Motor neuron (in vitro differentiated cells): ENCODE results near the gene ITPK1. TPM values are rescaled to one million over a fixed set of nuclear protein-coding genes. Genes with fewer than 3 reads are reported as not detected.

Source experiments
- ATAC-seq, 8 experiments: fragments of 200-7000 bp; cut with Tn5 transposase; replicated peaks in 6 of 8; 2 replicates each; pipeline ENCODE4 v1.8.0; 2021; ENCODE audit warnings: mild to moderate bottlenecking in 8 of 8, moderate library complexity in 8 of 8
- H3K27ac ChIP-seq, 2 donors: fragments of 250-450 bp; sonication (Bioruptor Pico); 2 replicates each; pipeline ENCODE4 v1.9.0; 2021; ENCODE audit warnings: antibody characterized with exemption in 2 of 2, mild to moderate bottlenecking in 2 of 2, moderate library complexity in 1 of 2
- H3K4me1 ChIP-seq, 2 donors: fragments of 250-450 bp; sonication (Bioruptor Pico); replicated peaks in 1 of 2; 2 replicates each; pipeline ENCODE4 v1.6.1; 2021; ENCODE audit warnings: antibody characterized with exemption in 2 of 2, mild to moderate bottlenecking in 2 of 2, moderate library complexity in 1 of 2
- H3K4me3 ChIP-seq, 5 donors: fragments of 250-450 bp; sonication (Bioruptor Pico); 2 replicates each; pipeline ENCODE4 v1.9.0; 2021; ENCODE audit warnings: antibody characterized with exemption in 5 of 5, mild to moderate bottlenecking in 5 of 5, moderate library complexity in 4 of 5
- WGBS, 10 experiments: fragments of 450-650 bp; shearing (Covaris generic); methylation state at CpG; one replicate each; pipeline ENCODE4 v1.0.0; 2022; 5-methylcytosine and 5-hydroxymethylcytosine counted together
- in situ Hi-C, 9 experiments: fragments of 400-800 bp; cut with MboI; loops; one replicate each; pipeline ENCODE4 v1.15.0; 2021; ENCODE audit warnings: low sequenced_read_pairs in 9 of 9, low pct_unique_long_range_greater_than_20kb in 2 of 9; ENCODE audit not compliant: unreplicated experiment in 9 of 9
- total RNA-seq, 8 experiments: library from RNA; unstranded; fragments of 300-600 nt; gene quantifications; 2 replicates each; pipeline versions ENCODE4 v1.2.3 to v1.2.4, GENCODE V29; 2022

ITPK1 gene
- total RNA-seq, 8 experiments from 2014 or later = 16.2 to 37.3 (median 22.4) TPM

- WGBS, 10 experiments = 67 to 100% (median 91%) methylated on average over 1 to 4 of the region's 4 CpGs; no CpG with 5 or more reads in 4 of the 10 experiments
- no peak overlapping the region for H3K4me3 ChIP-seq
- in situ Hi-C loops = no loop called here
- H3K4me1 ChIP-seq = peaks cover 12 to 30% of the 10 kb centered on the region in 2 donors
- H3K27ac ChIP-seq = no peak overlapping the region
- no peak for ATAC-seq
Observed at GRCh38 chr14:93047157-93047556, 68.6 kb downstream of the ITPK1 start.

- H3K27ac ChIP-seq = no peak overlapping the region
- in situ Hi-C loops = no loop called here
- H3K4me3 ChIP-seq = no peak overlapping the region
- 65 to 100% (median 74%) methylated on average over 1 to 6 of the region's 7 CpGs; no CpG with 5 or more reads in 6 of the 10 experiments for WGBS, 10 experiments
- H3K4me1 ChIP-seq = peaks cover 11 to 30% of the 10 kb centered on the region in 2 donors
- no peak for ATAC-seq
Observed at GRCh38 chr14:93046705-93047050, 69.0 kb downstream of the ITPK1 start.

GRCh38 chr14:93045965-93046704, 69.6 kb downstream of the ITPK1 start:
- Histone ChIP-seq H3K4me1 (peaks cover 11 to 26% of the 10 kb centered on the region in 2 donors), H3K4me3 (no peak overlapping the region), H3K27ac (no peak overlapping the region)
- in situ Hi-C loops = no loop called here
- no peak for ATAC-seq
- WGBS, 10 experiments = 60 to 98% (median 81%) methylated on average over 1 to 5 of the region's 16 CpGs; no CpG with 5 or more reads in 4 of the 10 experiments

GRCh38 chr14:93045211-93045674, 70.5 kb downstream of the ITPK1 start:
- ATAC-seq = peak in 5 of 8 experiments; percentile 76 to 92 (median 89)
- 0 to 100% (median 16%) methylated on average over 1 to 4 of the region's 9 CpGs for WGBS, 10 experiments
- in situ Hi-C loops = no loop called here
- Histone ChIP-seq H3K27ac (no peak overlapping the region), H3K4me1 (peaks cover 17 to 33% of the 10 kb centered on the region in 2 donors), H3K4me3 (no peak overlapping the region)

- 75 to 100% (median 97%) methylated on average over 1 to 5 of the region's 9 CpGs; no CpG with 5 or more reads in 7 of the 10 experiments for WGBS, 10 experiments
- H3K27ac ChIP-seq = no peak overlapping the region
- no peak for ATAC-seq
Observed at GRCh38 chr14:93044556-93044955, 71.2 kb downstream of the ITPK1 start.

GRCh38 chr14:93044121-93044520, 71.6 kb downstream of the ITPK1 start:
- Histone ChIP-seq H3K4me3 (no peak overlapping the region), H3K4me1 (peaks cover 19 to 27% of the 10 kb centered on the region in 2 donors), H3K27ac (no peak overlapping the region)
- no peak for ATAC-seq
- in situ Hi-C loops = no loop called here
- 60 to 97% (median 82%) methylated on average over 1 to 5 of the region's 7 CpGs; no CpG with 5 or more reads in 5 of the 10 experiments for WGBS, 10 experiments

More at GRCh38 chr14:93044556-93044955, 71.2 kb downstream of the ITPK1 start:
- Histone ChIP-seq H3K4me1 (peaks cover 19 to 27% of the 10 kb centered on the region in 2 donors), H3K4me3 (no peak overlapping the region)
- in situ Hi-C loops = no loop called here

- Histone ChIP-seq H3K27ac (no peak overlapping the region), H3K4me1 (peaks cover 19 to 27% of the 10 kb centered on the region in 2 donors), H3K4me3 (no peak overlapping the region)
- ATAC-seq = peak in 3 of 8 experiments; percentile 78 to 92 (median 79)
- WGBS, 10 experiments = 30 to 96% (median 89%) methylated on average over 2 to 10 of the region's 13 CpGs; no CpG with 5 or more reads in 5 of the 10 experiments
- in situ Hi-C loops = no loop called here
Observed at GRCh38 chr14:93042968-93043940, 72.5 kb downstream of the ITPK1 start.

- no peak overlapping the region for H3K4me3 ChIP-seq
- ATAC-seq = no peak
- WGBS, 10 experiments = 80 to 95% (median 87%) methylated on average over 1 to 3 of the region's 3 CpGs; no CpG with 5 or more reads in 7 of the 10 experiments
- H3K4me1 ChIP-seq = peaks cover 26 to 32% of the 10 kb centered on the region in 2 donors
- H3K27ac ChIP-seq = no peak overlapping the region
- in situ Hi-C loops = no loop called here
Observed at GRCh38 chr14:93041830-93042229, 73.9 kb downstream of the ITPK1 start.

GRCh38 chr14:93040982-93041381, 74.7 kb downstream of the ITPK1 start:
- in situ Hi-C loops = no loop called here
- ATAC-seq = no peak
- H3K4me1 ChIP-seq = peaks cover 32 to 37% of the 10 kb centered on the region in 2 donors
- WGBS, 10 experiments = 0 to 90% (median 33%) methylated on average over 1 to 2 of the region's 5 CpGs; no CpG with 5 or more reads in 6 of the 10 experiments
- H3K4me3 ChIP-seq = no peak overlapping the region
- no peak overlapping the region for H3K27ac ChIP-seq

- H3K4me3 ChIP-seq = no peak overlapping the region
- WGBS, 10 experiments = 60 to 83% methylated on average over 1 of the region's 5 CpGs; no CpG with 5 or more reads in 8 of the 10 experiments
- ATAC-seq = no peak
- peaks cover 34 to 37% of the 10 kb centered on the region in 2 donors for H3K4me1 ChIP-seq
- in situ Hi-C loops = no loop called here
- H3K27ac ChIP-seq = no peak overlapping the region
Observed at GRCh38 chr14:93040443-93040842, 75.3 kb downstream of the ITPK1 start.

GRCh38 chr14:93039649-93040315, 75.9 kb downstream of the ITPK1 start:
- Histone ChIP-seq H3K4me1 (peaks cover 35 to 38% of the 10 kb centered on the region in 2 donors), H3K27ac (no peak overlapping the region), H3K4me3 (no peak overlapping the region)
- ATAC-seq = no peak
- 40 to 100% (median 93%) methylated on average over 1 to 5 of the region's 11 CpGs; no CpG with 5 or more reads in 4 of the 10 experiments for WGBS, 10 experiments
- in situ Hi-C loops = no loop called here

GRCh38 chr14:93037351-93037750, 78.4 kb downstream of the ITPK1 start:
- Histone ChIP-seq H3K4me3 (no peak overlapping the region), H3K4me1 (peaks cover 59 to 61% of the 10 kb centered on the region in 2 donors), H3K27ac (no peak overlapping the region)
- in situ Hi-C loops = no loop called here
- ATAC-seq = no peak
- 40 to 100% (median 83%) methylated on average over 1 to 5 of the region's 6 CpGs; no CpG with 5 or more reads in 3 of the 10 experiments for WGBS, 10 experiments
